AG09319 (cell line): ENCODE results near the gene PLA1A.
"Not testable (repeated sequence)": the region's sequence is repeated elsewhere in the genome, so short reads cannot be mapped to it uniquely, and the experiment has no call there.

ENCODE experiments used
- DNase-seq: peaks from one replicate; pipeline ENCODE4 v3.0.0-alpha.2; 2010; ENCODE audit warnings: low read depth; ENCODE audit errors: extremely low read depth
- CTCF ChIP-seq: IDR thresholded peaks from 2 replicates; pipeline ENCODE4 v1.5.1; 2011; ENCODE audit warnings: low read depth, mild to moderate bottlenecking, inconsistent platforms, low read length, moderate library complexity

PLA1A gene

GRCh38 chr3:119673875-119674274 is 76.2 kb downstream of the PLA1A start:
- TF ChIP-seq CTCF, result no peak
- no peak for DNase-seq

- no peak for DNase-seq
- no peak for TF ChIP-seq CTCF
Measured at GRCh38 chr3:119675188-119675874, 77.6 kb downstream of the PLA1A start.

- no peak for DNase-seq
- TF ChIP-seq CTCF, result no peak
Measured at GRCh38 chr3:119676020-119676419, 78.3 kb downstream of the PLA1A start.

- DNase-seq, result peak; percentile 86
- no peak for TF ChIP-seq CTCF
Measured at GRCh38 chr3:119676771-119677640, 79.3 kb downstream of the PLA1A start, which contains the start of gene COX17. COX17 (minus strand) TSS chr3:119677406; CDS start chr3:119677310, 96 bp downstream.

GRCh38 chr3:119677641-119677934 is 79.9 kb downstream of the PLA1A start:
- TF ChIP-seq CTCF, result no peak
- no peak for DNase-seq

GRCh38 chr3:119678209-119678608 is 80.5 kb downstream of the PLA1A start:
- DNase-seq, result not testable (repeated sequence)
